ENCODE data around the gene HINT2.

HINT2 gene

DNA sequence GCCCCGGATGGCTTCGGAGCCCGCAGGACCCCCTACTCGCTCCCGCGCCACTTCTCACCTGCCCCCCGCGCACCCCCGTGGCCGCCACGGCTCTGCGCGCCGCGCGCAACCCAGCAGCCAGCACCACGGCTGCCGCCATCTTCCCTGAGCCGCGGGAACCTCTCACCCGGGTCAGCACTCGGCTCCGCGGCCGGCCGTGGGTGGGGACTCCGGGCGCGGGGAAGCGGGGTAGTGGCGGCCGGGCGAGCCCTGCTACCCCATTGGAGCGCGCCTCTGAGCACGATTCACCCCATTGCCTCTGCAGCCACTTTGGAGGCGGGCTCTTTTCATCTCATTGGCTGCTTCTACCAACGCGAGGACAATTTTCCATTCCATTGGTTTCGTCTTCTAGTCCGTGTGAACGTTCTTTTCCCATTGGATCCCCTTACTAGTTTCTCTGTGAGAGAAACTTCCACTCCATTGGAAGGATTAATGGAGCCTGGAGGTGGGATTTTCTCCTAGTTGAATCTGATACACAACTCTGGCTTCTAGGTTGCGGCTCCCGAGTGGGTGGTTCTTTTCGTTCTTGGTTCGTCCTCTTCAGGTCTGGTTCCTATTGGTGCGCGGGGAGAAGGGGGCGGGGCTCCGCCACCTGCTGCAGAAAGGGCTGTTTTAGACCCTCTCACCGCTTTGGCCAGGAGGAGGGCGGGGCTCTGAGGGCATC is at the start of gene HINT2:
Gene HINT2 (minus strand): TSS at position 202 of the 703 bp plus-strand sequence. CDS start 63 bp downstream, at position 139.
- Histone ChIP-seq H3K4me2 (ENCODE audit: low read length) (peak within 1 kb of the TSS; percentile 94), H3K9ac (peak within 1 kb of the TSS; percentile 67), H3K4me1 (peaks cover 17% of the 10 kb centered on the region), H3K4me3 (ENCODE audit: low read depth, low read length) (peak within 1 kb of the TSS; percentile 97), H3K27ac (peak within 1 kb of the TSS; percentile 97), H3K36me3 (ENCODE audit: control insufficient read depth, insufficient read depth, low read length) (no peaks in the 10 kb centered on the region), H3K9me3 (ENCODE audit: control insufficient read depth, low read length) (no peaks in the 10 kb centered on the region), H2AFZ (peak within 1 kb of the TSS; percentile 93), H3K27me3 (ENCODE audit: control insufficient read depth, insufficient read depth, low read length) (no peaks in the 10 kb centered on the region), H3K79me2 (no peaks in the 10 kb centered on the region)
- TF ChIP-seq, protein P1, sequence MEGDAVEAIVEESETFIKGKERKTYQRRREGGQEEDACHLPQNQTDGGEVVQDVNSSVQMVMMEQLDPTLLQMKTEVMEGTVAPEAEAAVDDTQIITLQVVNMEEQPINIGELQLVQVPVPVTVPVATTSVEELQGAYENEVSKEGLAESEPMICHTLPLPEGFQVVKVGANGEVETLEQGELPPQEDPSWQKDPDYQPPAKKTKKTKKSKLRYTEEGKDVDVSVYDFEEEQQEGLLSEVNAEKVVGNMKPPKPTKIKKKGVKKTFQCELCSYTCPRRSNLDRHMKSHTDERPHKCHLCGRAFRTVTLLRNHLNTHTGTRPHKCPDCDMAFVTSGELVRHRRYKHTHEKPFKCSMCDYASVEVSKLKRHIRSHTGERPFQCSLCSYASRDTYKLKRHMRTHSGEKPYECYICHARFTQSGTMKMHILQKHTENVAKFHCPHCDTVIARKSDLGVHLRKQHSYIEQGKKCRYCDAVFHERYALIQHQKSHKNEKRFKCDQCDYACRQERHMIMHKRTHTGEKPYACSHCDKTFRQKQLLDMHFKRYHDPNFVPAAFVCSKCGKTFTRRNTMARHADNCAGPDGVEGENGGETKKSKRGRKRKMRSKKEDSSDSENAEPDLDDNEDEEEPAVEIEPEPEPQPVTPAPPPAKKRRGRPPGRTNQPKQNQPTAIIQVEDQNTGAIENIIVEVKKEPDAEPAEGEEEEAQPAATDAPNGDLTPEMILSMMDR (IDR thresholded peaks at IDR 0.05) = no peak

DNA sequence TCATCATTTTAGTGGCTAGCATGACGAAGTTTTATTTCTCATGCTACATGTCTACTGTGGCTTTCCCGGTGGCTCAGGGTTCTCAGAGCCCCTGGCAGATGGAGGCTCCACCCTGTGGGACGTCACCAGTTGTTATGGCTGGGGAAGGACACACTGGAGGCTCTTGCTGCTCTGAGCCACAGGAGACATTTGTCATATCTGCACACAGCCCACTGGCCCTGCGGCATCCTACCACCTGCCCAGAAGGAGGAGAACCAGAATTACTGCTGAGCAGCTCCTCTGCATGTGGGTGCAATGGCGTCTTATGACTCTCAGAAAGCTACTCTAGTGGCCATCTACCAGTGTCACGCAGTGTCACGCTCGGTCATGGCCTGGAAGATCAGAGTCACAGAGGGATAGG is 48.7 kb upstream of the HINT2 start:
- H3K4me1 ChIP-seq = peaks cover 2% of the 10 kb centered on the region
- H3K27ac ChIP-seq = no peak overlapping the region
- no peak overlapping the region for H3K4me2 ChIP-seq (ENCODE audit: low read length)
- H3K79me2 ChIP-seq = no peaks in the 10 kb centered on the region
- peaks cover 2% of the 10 kb centered on the region for H3K27me3 ChIP-seq (ENCODE audit: control insufficient read depth, insufficient read depth, low read length)
- H3K4me3 ChIP-seq (ENCODE audit: low read depth, low read length) = no peak overlapping the region
- H3K9me3 ChIP-seq (ENCODE audit: control insufficient read depth, low read length) = no peaks in the 10 kb centered on the region
- no peak overlapping the region for H3K9ac ChIP-seq
- H2AFZ ChIP-seq = no peak overlapping the region
- H3K36me3 ChIP-seq (ENCODE audit: control insufficient read depth, insufficient read depth, low read length) = no peaks in the 10 kb centered on the region
- TF ChIP-seq, protein P1 (IDR thresholded peaks at IDR 0.05) = no peak

DNA sequence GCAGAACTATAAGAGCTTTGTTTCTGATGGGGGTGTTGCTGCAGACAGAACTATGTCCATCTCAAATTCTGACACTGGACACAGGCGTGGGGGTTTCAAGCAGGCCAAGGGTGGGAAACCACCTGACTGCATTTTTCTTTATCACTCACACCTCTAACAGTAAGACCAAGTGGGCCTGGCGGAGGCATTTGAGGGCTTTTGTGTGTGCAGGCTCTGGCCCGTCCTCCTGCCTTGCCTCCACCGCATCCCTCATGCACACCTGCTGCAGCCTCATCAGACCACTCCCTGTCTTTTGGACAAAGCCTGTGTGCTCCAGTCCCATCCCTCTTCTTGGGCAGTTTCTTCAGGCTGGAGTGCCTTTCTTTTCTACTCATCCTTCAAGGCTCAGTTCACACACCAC is 47.5 kb upstream of the HINT2 start:
- TF ChIP-seq, protein P1 (IDR thresholded peaks at IDR 0.05) = no peak
- Histone ChIP-seq H3K79me2 (no peaks in the 10 kb centered on the region), H3K4me1 (peaks cover 4% of the 10 kb centered on the region), H3K27me3 (ENCODE audit: control insufficient read depth, insufficient read depth, low read length) (peaks cover 2% of the 10 kb centered on the region), H3K27ac (no peak overlapping the region), H3K9me3 (ENCODE audit: control insufficient read depth, low read length) (no peaks in the 10 kb centered on the region), H3K4me2 (ENCODE audit: low read length) (no peak overlapping the region), H3K4me3 (ENCODE audit: low read depth, low read length) (no peak overlapping the region), H3K36me3 (ENCODE audit: control insufficient read depth, insufficient read depth, low read length) (no peaks in the 10 kb centered on the region), H2AFZ (no peak overlapping the region), H3K9ac (no peak overlapping the region)

DNA sequence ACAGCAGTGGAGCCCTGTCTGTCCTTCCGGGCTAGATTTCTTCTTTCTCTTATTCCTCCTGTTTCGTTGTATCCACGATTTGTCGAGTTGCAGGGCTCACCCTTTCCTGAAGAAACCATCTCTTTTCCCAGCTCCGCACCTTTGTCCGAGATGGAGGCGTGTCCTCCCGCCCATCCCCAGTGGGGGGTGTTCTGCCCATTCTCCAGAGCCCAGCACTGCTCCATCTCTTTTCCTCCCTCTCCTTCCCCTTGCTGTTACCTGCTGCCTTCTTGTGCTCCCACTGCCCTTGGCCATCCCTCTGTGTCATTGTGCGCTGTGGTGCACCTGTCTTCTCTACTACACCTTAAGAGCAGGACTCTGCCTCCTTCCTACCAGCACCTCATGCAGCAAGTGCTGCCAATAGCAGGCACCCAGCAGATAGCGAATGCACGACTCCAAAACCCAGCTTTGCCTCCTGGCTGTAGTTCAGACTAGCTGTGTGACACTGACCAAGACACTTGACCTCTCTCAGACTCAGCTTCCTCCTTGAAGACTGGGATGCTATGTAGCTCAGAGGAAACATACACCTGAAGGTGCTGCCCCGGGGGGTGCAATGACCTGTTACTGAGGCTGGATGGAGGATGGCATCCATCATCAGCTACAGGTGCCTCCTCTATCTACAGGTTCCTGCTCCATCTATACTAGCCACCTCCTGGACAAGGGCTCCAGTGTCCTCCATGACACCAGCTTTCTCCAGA is 46.5 kb upstream of the HINT2 start:
- no peak overlapping the region for H3K9ac ChIP-seq

More for the DNA sequence above, 46.5 kb upstream of the HINT2 start:
- no peak overlapping the region for H3K4me2 ChIP-seq (ENCODE audit: low read length)
- H3K79me2 ChIP-seq = no peaks in the 10 kb centered on the region
- peaks cover 2% of the 10 kb centered on the region for H3K27me3 ChIP-seq (ENCODE audit: control insufficient read depth, insufficient read depth, low read length)
- peaks cover 4% of the 10 kb centered on the region for H3K4me1 ChIP-seq
- no peaks in the 10 kb centered on the region for H3K9me3 ChIP-seq (ENCODE audit: control insufficient read depth, low read length)
- TF ChIP-seq, protein P1 (IDR thresholded peaks at IDR 0.05) = no peak
- H3K36me3 ChIP-seq (ENCODE audit: control insufficient read depth, insufficient read depth, low read length) = no peaks in the 10 kb centered on the region
- no peak overlapping the region for H3K4me3 ChIP-seq (ENCODE audit: low read depth, low read length)
- H2AFZ ChIP-seq = no peak overlapping the region
- H3K27ac ChIP-seq = no peak overlapping the region
